OCI-LY3 (cell line): ENCODE data around the gene PTPRN2.

Source experiments
- H2AFZ ChIP-seq: fragments of 200-600, 300-600 bp; shearing (Covaris generic); 2 replicates; pipeline ENCODE4 v1.6.0; 2014; ENCODE audit warnings: antibody characterized with exemption, low read depth, low read length
- H3K27ac ChIP-seq: fragments of 200-600, 300-600 bp; sonication (generic); 2 replicates; pipeline ENCODE4 v1.5.1; 2014; ENCODE audit warnings: mild to moderate bottlenecking, low read length, moderate library complexity, mixed read lengths
- H3K27me3 ChIP-seq: fragments of 200-600, 300-600 bp; sonication (generic); 2 replicates; pipeline ENCODE4 v1.6.1; 2014; ENCODE audit warnings: low read depth, low read length, mixed read lengths
- H3K36me3 ChIP-seq: fragments of 200-600, 300-600 bp; sonication (generic); replicated peaks from 2 replicates; pipeline ENCODE3; 2014; ENCODE audit warnings: low read depth, low read length, mixed read lengths
- H3K4me1 ChIP-seq: fragments of 300-600, 200-600 bp; sonication (generic); 2 replicates; pipeline ENCODE4 v1.6.1; 2014; ENCODE audit warnings: low read length, mixed read lengths
- H3K4me2 ChIP-seq: fragments of 200-600, 300-600 bp; sonication (generic); 2 replicates; pipeline ENCODE4 v1.6.1; 2014; ENCODE audit warnings: low read length, mixed read lengths
- H3K4me3 ChIP-seq: fragments of 300-600, 200-600 bp; sonication (generic); 2 replicates; pipeline ENCODE4 v1.5.1; 2014; ENCODE audit warnings: antibody characterized with exemption, mild to moderate bottlenecking, low read length, moderate library complexity
- H3K79me2 ChIP-seq: fragments of 300-600, 200-600 bp; shearing (Covaris generic); 2 replicates; pipeline ENCODE4 v1.6.1; 2014; ENCODE audit warnings: mild to moderate bottlenecking, low read length, mixed read lengths
- H3K9ac ChIP-seq: fragments of 300-600, 200-600 bp; shearing (Covaris generic); 2 replicates; pipeline ENCODE4 v1.6.0; 2014; ENCODE audit warnings: mild to moderate bottlenecking, low read length, moderate library complexity
- H3K9me3 ChIP-seq: fragments of 200-600, 300-600 bp; shearing (Covaris generic); 2 replicates; pipeline ENCODE4 v1.6.1; 2014; ENCODE audit warnings: low read length, mixed read lengths; ENCODE audit not compliant: insufficient read depth
- H4K20me1 ChIP-seq: fragments of 200-600, 300-600 bp; sonication (generic); 2 replicates; pipeline ENCODE4 v1.6.1; 2016; ENCODE audit warnings: low read length, mixed read lengths; ENCODE audit not compliant: insufficient read depth
- CTCF ChIP-seq: fragments of 200-600, 300-600 bp; sonication (generic); IDR thresholded peaks from 2 replicates; pipeline ENCODE4 v1.5.1; 2014; ENCODE audit warnings: antibody characterized with exemption, low read length, low read depth
- EZH2phosphoT487 ChIP-seq: fragments of 200-600 bp; shearing (Covaris generic); IDR thresholded peaks from 2 replicates; pipeline ENCODE4 v1.6.1; 2018; ENCODE audit warnings: antibody characterized with exemption, mixed run types, low read depth

The PTPRN2 gene

GRCh38 chr7:158315881-158316280, 271.7 kb downstream of the PTPRN2 start:
- no peak overlapping the region for H3K4me2 ChIP-seq
- TF ChIP-seq CTCF (no peak), EZH2phosphoT487 (no peak)
- H3K9me3 ChIP-seq, result no peaks in the 10 kb centered on the region

GRCh38 chr7:158315326-158315725, 272.3 kb downstream of the PTPRN2 start:
- Histone ChIP-seq H2AFZ (no peak overlapping the region), H3K4me3 (no peak overlapping the region), H3K9ac (no peak overlapping the region), H4K20me1 (no peaks in the 10 kb centered on the region), H3K79me2 (no peaks in the 10 kb centered on the region), H3K27ac (no peak overlapping the region), H3K4me1 (no peaks in the 10 kb centered on the region), H3K4me2 (no peak overlapping the region), H3K36me3 (no peaks in the 10 kb centered on the region), H3K9me3 (no peaks in the 10 kb centered on the region), H3K27me3 (no peaks in the 10 kb centered on the region)
- no peak for TF ChIP-seq CTCF
- TF ChIP-seq EZH2phosphoT487, result no peak

More at GRCh38 chr7:158315881-158316280, 271.7 kb downstream of the PTPRN2 start:
- no peaks in the 10 kb centered on the region for H3K27me3 ChIP-seq
- no peak overlapping the region for H2AFZ ChIP-seq
- no peaks in the 10 kb centered on the region for H4K20me1 ChIP-seq
- no peaks in the 10 kb centered on the region for H3K36me3 ChIP-seq
- no peaks in the 10 kb centered on the region for H3K79me2 ChIP-seq
- no peak overlapping the region for H3K9ac ChIP-seq
- no peaks in the 10 kb centered on the region for H3K4me1 ChIP-seq
- no peak overlapping the region for H3K4me3 ChIP-seq
- no peak overlapping the region for H3K27ac ChIP-seq

- Histone ChIP-seq H4K20me1 (no peaks in the 10 kb centered on the region), H3K27ac (no peak overlapping the region), H3K36me3 (no peaks in the 10 kb centered on the region), H3K79me2 (no peaks in the 10 kb centered on the region), H2AFZ (no peak overlapping the region), H3K4me1 (no peaks in the 10 kb centered on the region), H3K9me3 (no peaks in the 10 kb centered on the region), H3K4me3 (no peak overlapping the region), H3K4me2 (no peak overlapping the region), H3K27me3 (no peaks in the 10 kb centered on the region), H3K9ac (no peak overlapping the region)
- TF ChIP-seq EZH2phosphoT487, result no peak
Observed at GRCh38 chr7:158314394-158314793, 273.2 kb downstream of the PTPRN2 start.

- no peaks in the 10 kb centered on the region for H4K20me1 ChIP-seq
- H3K4me1 ChIP-seq, result no peaks in the 10 kb centered on the region
- H3K4me3 ChIP-seq, result no peak overlapping the region
- no peaks in the 10 kb centered on the region for H3K36me3 ChIP-seq
- no peak for TF ChIP-seq CTCF
- no peak for TF ChIP-seq EZH2phosphoT487
- no peak overlapping the region for H3K4me2 ChIP-seq
- no peak overlapping the region for H3K9ac ChIP-seq
- no peak overlapping the region for H2AFZ ChIP-seq
- H3K27me3 ChIP-seq, result no peaks in the 10 kb centered on the region
- no peak overlapping the region for H3K27ac ChIP-seq
- no peaks in the 10 kb centered on the region for H3K9me3 ChIP-seq
- no peaks in the 10 kb centered on the region for H3K79me2 ChIP-seq
Observed at GRCh38 chr7:158313931-158314330, 273.7 kb downstream of the PTPRN2 start.

GRCh38 chr7:158312789-158313188, 274.8 kb downstream of the PTPRN2 start:
- H4K20me1 ChIP-seq, result no peaks in the 10 kb centered on the region
- H3K36me3 ChIP-seq, result no peaks in the 10 kb centered on the region
- no peak for TF ChIP-seq EZH2phosphoT487
- no peak for TF ChIP-seq CTCF

More at GRCh38 chr7:158312789-158313188, 274.8 kb downstream of the PTPRN2 start:
- Histone ChIP-seq H3K9me3 (no peaks in the 10 kb centered on the region), H3K4me1 (no peaks in the 10 kb centered on the region), H3K4me3 (no peak overlapping the region), H3K9ac (no peak overlapping the region), H3K27ac (no peak overlapping the region), H2AFZ (no peak overlapping the region), H3K79me2 (no peaks in the 10 kb centered on the region), H3K4me2 (no peak overlapping the region), H3K27me3 (no peaks in the 10 kb centered on the region)
